SU-DHL-6 (cell line): ENCODE results near the gene OSBP2.

ENCODE experiments used
- CTCF ChIP-seq: fragments of 200-600 bp; sonication (generic); IDR thresholded peaks from one replicate; pipeline ENCODE4 v1.5.1; 2017; ENCODE audit warnings: antibody characterized with exemption, mild to moderate bottlenecking, low read length, moderate library complexity; ENCODE audit not compliant: insufficient read depth, poor library complexity, severe bottlenecking
- EZH2phosphoT487 ChIP-seq: fragments of 200-600 bp; sonication (generic), shearing (Covaris generic); conservative IDR thresholded peaks from 2 replicates; pipeline ENCODE4 v1.6.1; 2018; ENCODE audit warnings: mild to moderate bottlenecking, antibody characterized with exemption, low read length, moderate library complexity, mixed read lengths

- TF ChIP-seq CTCF = no peak
- no peak for TF ChIP-seq EZH2phosphoT487
Observed at GRCh38 chr22:30830907-30831306, 136.2 kb downstream of the OSBP2 start.
